ENCODE results near the gene MGST1.

DNA sequence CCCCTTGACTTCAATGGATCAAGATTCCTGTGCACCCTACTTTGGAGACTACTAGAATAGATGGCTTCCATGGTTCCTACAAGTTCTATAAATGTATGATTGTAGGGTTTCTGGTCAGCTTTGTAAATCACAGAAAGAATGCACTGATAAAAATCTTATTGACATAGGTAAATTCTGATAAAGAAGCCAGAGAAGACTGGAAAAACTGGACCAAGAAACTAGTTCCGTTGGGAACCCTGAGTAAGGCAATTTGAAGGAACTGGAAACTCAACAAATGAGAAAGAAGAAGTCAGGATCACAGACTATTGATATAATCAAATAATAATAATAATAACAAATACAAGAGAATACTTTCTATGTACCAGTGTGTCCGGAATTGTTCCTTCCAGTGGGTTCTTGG, 15.4 kb upstream of the MGST1 start:
- no peak for TF ChIP-seq CTCF (conservative IDR thresholded peaks at IDR 0.05; ENCODE audit: low read depth in 2 of 2)
- no peak for TF ChIP-seq POLR2AphosphoS5 (IDR thresholded peaks at IDR 0.05; ENCODE audit: low read depth)
- no peak for TF ChIP-seq EZH2 (IDR thresholded peaks at IDR 0.05; ENCODE audit: low read depth, unreplicated experiment)
- TF ChIP-seq NANOG (IDR thresholded peaks at IDR 0.05; ENCODE audit: borderline replicate concordance), result no peak
- no peak for TF ChIP-seq EZH2phosphoT487 (IDR thresholded peaks at IDR 0.05; ENCODE audit: unreplicated experiment)
- no peak for TF ChIP-seq CREB1 (CRISPR knock-in tag; IDR thresholded peaks at IDR 0.05; ENCODE audit: low read depth)
- no peak for TF ChIP-seq ETS1 (IDR thresholded peaks at IDR 0.05)
- no peak for TF ChIP-seq ZNF331 (CRISPR knock-in tag; IDR thresholded peaks at IDR 0.05; ENCODE audit: low read depth)
